ENCODE results near the gene HTR3D.
"Not testable (repeated sequence)": the region's sequence is repeated elsewhere in the genome, so short reads cannot be mapped to it uniquely, and the experiment has no call there.

The HTR3D gene

DNA sequence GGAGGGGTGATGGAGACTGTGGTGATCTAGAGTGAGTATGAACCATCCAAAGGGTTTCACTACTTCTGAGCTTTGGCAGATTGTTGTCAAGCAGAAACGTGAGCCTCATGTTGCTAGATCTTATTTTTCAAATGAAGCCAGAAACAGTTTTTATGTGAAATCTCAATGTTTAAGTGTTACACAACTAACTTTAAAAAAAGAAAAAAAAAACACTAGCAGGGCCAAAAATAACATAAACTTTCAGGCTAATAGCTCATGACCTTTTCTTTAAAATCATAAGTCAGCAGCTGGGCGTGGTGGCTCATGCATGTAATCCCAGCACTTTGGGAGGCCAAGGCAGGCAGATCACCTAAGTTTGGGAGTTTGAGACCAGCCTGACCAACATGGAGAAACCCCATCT, 2.1 kb upstream of the HTR3D start:
- H3K27me3 Mint-ChIP-seq: peaks cover 3 to 14% of the 10 kb centered on the region in 2 donors
- no peaks in the 10 kb centered on the region for H3K4me1 Mint-ChIP-seq
- no peak overlapping the region for H3K4me3 Mint-ChIP-seq
- no peak for ATAC-seq (replicated peaks)
- DNase-seq: no peak
- no peaks in the 10 kb centered on the region for H3K36me3 Mint-ChIP-seq
- H3K9me3 Mint-ChIP-seq: no peaks in the 10 kb centered on the region
- no peak overlapping the region for H3K27ac Mint-ChIP-seq

DNA sequence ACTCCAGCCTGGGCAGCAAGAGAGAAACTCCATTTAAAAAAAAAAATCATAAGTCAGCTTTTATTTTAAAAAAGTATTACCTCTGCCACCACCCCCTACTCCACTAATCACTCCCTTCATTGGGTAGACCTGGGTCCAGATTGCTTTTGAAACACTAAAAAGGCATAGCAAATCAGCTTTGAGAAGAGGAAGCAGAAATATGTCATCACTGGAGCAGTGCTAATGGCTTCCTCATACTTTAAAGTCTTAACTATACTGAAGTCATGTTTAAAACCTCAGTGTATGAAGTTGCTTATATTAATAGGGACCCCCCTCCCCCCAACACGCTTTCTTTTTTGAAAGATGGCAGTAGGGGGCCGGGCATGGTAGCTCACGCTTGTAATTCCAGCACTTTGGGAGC, 1.0 kb upstream of the HTR3D start:
- ATAC-seq (replicated peaks) (no peak), DNase-seq (no peak)
- Mint-ChIP-seq H3K9me3 (no peaks in the 10 kb centered on the region), H3K36me3 (no peaks in the 10 kb centered on the region), H3K4me1 (no peaks in the 10 kb centered on the region), H3K4me3 (no peak overlapping the region), H3K27me3 (peaks cover 3 to 14% of the 10 kb centered on the region in 2 donors), H3K27ac (no peak overlapping the region)

DNA sequence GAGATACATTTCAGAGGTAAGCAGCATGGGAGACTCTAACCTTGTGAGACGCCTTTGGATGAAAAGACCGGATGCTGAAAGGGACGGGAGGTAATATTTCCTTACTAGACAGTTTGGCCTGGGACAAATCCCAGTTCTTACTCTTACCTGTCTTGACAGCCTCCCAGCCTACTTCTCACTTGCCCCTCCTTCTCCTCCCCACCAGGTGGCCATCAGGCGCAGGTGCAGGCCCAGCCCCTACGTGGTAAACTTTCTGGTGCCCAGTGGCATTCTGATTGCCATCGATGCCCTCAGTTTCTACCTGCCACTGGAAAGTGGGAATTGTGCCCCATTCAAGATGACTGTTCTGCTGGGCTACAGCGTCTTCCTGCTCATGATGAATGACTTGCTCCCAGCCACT, 6.3 kb downstream of the HTR3D start:
- DNase-seq: no peak
- H3K9me3 Mint-ChIP-seq: no peaks in the 10 kb centered on the region
- H3K27me3 Mint-ChIP-seq: peaks cover 3 to 6% of the 10 kb centered on the region in 2 donors
- H3K36me3 Mint-ChIP-seq: no peaks in the 10 kb centered on the region
- H3K27ac Mint-ChIP-seq: no peak overlapping the region
- ATAC-seq (replicated peaks): no peak
- no peak overlapping the region for H3K4me3 Mint-ChIP-seq
- no peaks in the 10 kb centered on the region for H3K4me1 Mint-ChIP-seq

- not testable (repeated sequence) for H3K27ac Mint-ChIP-seq; H3K9me3 Mint-ChIP-seq; H3K4me1 Mint-ChIP-seq; ATAC-seq (replicated peaks); H3K4me3 Mint-ChIP-seq; H3K27me3 Mint-ChIP-seq; H3K36me3 Mint-ChIP-seq; DNase-seq
Measured at GRCh38 chr3:184038307-184038706, 6.8 kb downstream of the HTR3D start.

- ATAC-seq (replicated peaks): no peak
- no peak for DNase-seq
- no peaks in the 10 kb centered on the region for H3K4me1 Mint-ChIP-seq
Measured at GRCh38 chr3:184039414-184039813, 7.9 kb downstream of the HTR3D start.

GRCh38 chr3:184040010-184040409, 8.5 kb downstream of the HTR3D start:
- H3K4me3 Mint-ChIP-seq: no peak overlapping the region
- no peak for ATAC-seq (replicated peaks)
- peaks cover 4 to 15% of the 10 kb centered on the region in 2 donors for H3K27me3 Mint-ChIP-seq
- DNase-seq: no peak
- no peaks in the 10 kb centered on the region for H3K9me3 Mint-ChIP-seq
- no peaks in the 10 kb centered on the region for H3K4me1 Mint-ChIP-seq
- H3K27ac Mint-ChIP-seq: no peak overlapping the region
- H3K36me3 Mint-ChIP-seq: peaks cover 0 to 2% of the 10 kb centered on the region in 2 donors

More at GRCh38 chr3:184039414-184039813, 7.9 kb downstream of the HTR3D start:
- Mint-ChIP-seq H3K27me3 (peaks cover 0 to 11% of the 10 kb centered on the region in 2 donors), H3K9me3 (no peaks in the 10 kb centered on the region), H3K4me3 (no peak overlapping the region), H3K27ac (no peak overlapping the region), H3K36me3 (no peaks in the 10 kb centered on the region)

GRCh38 chr3:184042617-184043016, 11.1 kb downstream of the HTR3D start:
- ATAC-seq (replicated peaks): no peak
- Mint-ChIP-seq H3K9me3 (no peaks in the 10 kb centered on the region), H3K27ac (no peak overlapping the region), H3K4me3 (no peak overlapping the region), H3K36me3 (peaks cover 0 to 2% of the 10 kb centered on the region in 2 donors), H3K27me3 (peaks cover 4 to 16% of the 10 kb centered on the region in 2 donors), H3K4me1 (no peaks in the 10 kb centered on the region)
- DNase-seq: no peak

GRCh38 chr3:184045995-184046394, 14.5 kb downstream of the HTR3D start:
- ATAC-seq (replicated peaks): no peak
- Mint-ChIP-seq H3K4me1 (peaks cover 0 to 1% of the 10 kb centered on the region in 2 donors), H3K4me3 (no peak overlapping the region), H3K9me3 (no peaks in the 10 kb centered on the region), H3K36me3 (peaks cover 0 to 2% of the 10 kb centered on the region in 2 donors), H3K27ac (no peak overlapping the region), H3K27me3 (peaks cover 8 to 17% of the 10 kb centered on the region in 2 donors)
- no peak for DNase-seq

- Mint-ChIP-seq H3K4me1 (peaks cover 0 to 1% of the 10 kb centered on the region in 2 donors), H3K4me3 (no peak overlapping the region), H3K27ac (no peak overlapping the region)
Measured at GRCh38 chr3:184050217-184050847, 18.8 kb downstream of the HTR3D start.

GRCh38 chr3:184052767-184053166, 21.2 kb downstream of the HTR3D start, which contains the start of gene HTR3C:
Gene HTR3C (plus strand): TSS chr3:184053047. CDS start chr3:184053081, 34 bp downstream.
- Mint-ChIP-seq H3K4me3 (no peak within 1 kb of the TSS), H3K27me3 (peaks cover 21 to 28% of the 10 kb centered on the region in 2 donors), H3K36me3 (no peaks in the 10 kb centered on the region), H3K27ac (no peak within 1 kb of the TSS), H3K9me3 (no peaks in the 10 kb centered on the region), H3K4me1 (peaks cover 0 to 1% of the 10 kb centered on the region in 2 donors)
- no peak for ATAC-seq (replicated peaks)
- DNase-seq: no peak

More at GRCh38 chr3:184050217-184050847, 18.8 kb downstream of the HTR3D start:
- H3K27me3 Mint-ChIP-seq: peaks cover 17 to 21% of the 10 kb centered on the region in 2 donors
- ATAC-seq (replicated peaks): no peak
- H3K36me3 Mint-ChIP-seq: no peaks in the 10 kb centered on the region
- DNase-seq: no peak
- no peaks in the 10 kb centered on the region for H3K9me3 Mint-ChIP-seq

GRCh38 chr3:184058029-184058428, 26.5 kb downstream of the HTR3D start:
- no peak overlapping the region for H3K4me3 Mint-ChIP-seq
- H3K27me3 Mint-ChIP-seq: peaks cover 14 to 21% of the 10 kb centered on the region in 2 donors

GRCh38 chr3:184059424-184059823, 27.9 kb downstream of the HTR3D start:
- no peak overlapping the region for H3K4me3 Mint-ChIP-seq
- ATAC-seq (replicated peaks) (no peak), DNase-seq (no peak)
- H3K27me3 Mint-ChIP-seq: peaks cover 9 to 16% of the 10 kb centered on the region in 2 donors
- no peaks in the 10 kb centered on the region for H3K36me3 Mint-ChIP-seq
- no peaks in the 10 kb centered on the region for H3K9me3 Mint-ChIP-seq
- H3K27ac Mint-ChIP-seq: no peak overlapping the region
- H3K4me1 Mint-ChIP-seq: no peaks in the 10 kb centered on the region

More at GRCh38 chr3:184058029-184058428, 26.5 kb downstream of the HTR3D start:
- no peaks in the 10 kb centered on the region for H3K4me1 Mint-ChIP-seq
- ATAC-seq (replicated peaks): no peak
- no peak overlapping the region for H3K27ac Mint-ChIP-seq
- DNase-seq: no peak
- no peaks in the 10 kb centered on the region for H3K9me3 Mint-ChIP-seq
- H3K36me3 Mint-ChIP-seq: no peaks in the 10 kb centered on the region

- Mint-ChIP-seq H3K4me1 (no peaks in the 10 kb centered on the region), H3K27me3 (peaks cover 12 to 19% of the 10 kb centered on the region in 2 donors), H3K4me3 (no peak overlapping the region), H3K36me3 (no peaks in the 10 kb centered on the region), H3K9me3 (no peaks in the 10 kb centered on the region), H3K27ac (no peak overlapping the region)
- ATAC-seq (replicated peaks) (no peak), DNase-seq (no peak)
Measured at GRCh38 chr3:184062637-184063036, 31.1 kb downstream of the HTR3D start.

DNA sequence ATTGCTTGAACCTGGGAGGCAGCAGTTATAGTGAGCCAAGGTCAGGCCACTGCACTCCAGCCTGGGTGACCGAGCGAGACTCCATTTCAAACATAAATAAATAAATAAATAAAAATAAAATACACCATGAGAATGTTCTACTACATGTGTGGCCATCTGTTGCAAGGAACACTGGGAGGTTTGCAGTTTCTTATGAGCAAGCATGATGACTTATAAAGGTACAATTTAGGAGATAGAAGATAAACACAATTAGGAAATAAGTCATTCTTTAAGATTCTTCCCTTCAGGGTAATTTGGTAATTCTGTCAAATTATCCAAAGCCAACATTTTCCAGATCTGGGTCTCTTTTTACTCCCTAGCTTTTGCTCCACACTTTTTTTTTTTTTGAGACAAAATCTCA, 34.7 kb downstream of the HTR3D start:
- DNase-seq: no peak
- no peaks in the 10 kb centered on the region for H3K4me1 Mint-ChIP-seq
- H3K4me3 Mint-ChIP-seq: no peak overlapping the region
- peaks cover 10 to 38% of the 10 kb centered on the region in 2 donors for H3K27me3 Mint-ChIP-seq
- H3K36me3 Mint-ChIP-seq: peaks cover 4 to 7% of the 10 kb centered on the region in 2 donors
- H3K9me3 Mint-ChIP-seq: peaks cover 7 to 14% of the 10 kb centered on the region in 2 donors
- no peak overlapping the region for H3K27ac Mint-ChIP-seq
- ATAC-seq (replicated peaks): no peak

DNA sequence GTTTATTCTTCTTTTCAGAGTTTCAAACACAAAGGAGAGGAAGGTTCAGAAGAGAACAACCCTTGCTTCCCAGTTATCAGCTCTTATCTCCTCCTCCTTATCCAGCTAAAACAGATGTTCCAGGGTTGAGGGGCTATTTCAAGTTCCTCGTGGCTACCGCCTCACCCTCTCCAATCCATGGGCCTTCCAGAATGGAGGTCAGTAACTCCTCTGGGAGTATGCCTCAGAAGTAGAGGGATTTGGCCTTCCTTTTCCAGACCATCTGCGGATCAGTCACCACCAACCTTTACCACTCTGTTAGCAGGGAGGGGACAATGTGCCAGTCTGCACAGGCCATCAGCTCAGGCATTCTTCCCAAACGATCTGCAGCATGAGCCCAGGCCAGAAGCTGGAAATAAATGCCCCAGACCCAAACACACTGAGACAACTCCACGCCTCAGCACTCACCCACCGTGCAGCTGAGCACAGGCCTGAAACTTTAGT, 36.1 kb downstream of the HTR3D start:
- H3K4me3 Mint-ChIP-seq: no peak overlapping the region
- DNase-seq (no peak), ATAC-seq (replicated peaks) (no peak)
- H3K27me3 Mint-ChIP-seq: peaks cover 10 to 38% of the 10 kb centered on the region in 2 donors
- H3K36me3 Mint-ChIP-seq: peaks cover 4 to 7% of the 10 kb centered on the region in 2 donors
- H3K27ac Mint-ChIP-seq: no peak overlapping the region
- no peaks in the 10 kb centered on the region for H3K4me1 Mint-ChIP-seq
- peaks cover 7 to 14% of the 10 kb centered on the region in 2 donors for H3K9me3 Mint-ChIP-seq

Measured in stimulated activated naive B cell treated with anti-CD40 and anti-IgM and Interleukin-4, amounts not matched to agents 10 μg/mL and 1 μg/mL and 100 μg/mL, for 72 hours (primary cell).